GM21528 (cell line): Measurements from ENCODE around the gene LSM10.

Experiments used
- ATAC-seq: cut with Tn5 transposase; IDR thresholded peaks from one replicate; pipeline ENCODE4 v1.9.1; 2021; ENCODE audit warnings: mild to moderate bottlenecking, moderate library complexity; ENCODE audit not compliant: unreplicated experiment, low FRiP score

LSM10 gene

DNA sequence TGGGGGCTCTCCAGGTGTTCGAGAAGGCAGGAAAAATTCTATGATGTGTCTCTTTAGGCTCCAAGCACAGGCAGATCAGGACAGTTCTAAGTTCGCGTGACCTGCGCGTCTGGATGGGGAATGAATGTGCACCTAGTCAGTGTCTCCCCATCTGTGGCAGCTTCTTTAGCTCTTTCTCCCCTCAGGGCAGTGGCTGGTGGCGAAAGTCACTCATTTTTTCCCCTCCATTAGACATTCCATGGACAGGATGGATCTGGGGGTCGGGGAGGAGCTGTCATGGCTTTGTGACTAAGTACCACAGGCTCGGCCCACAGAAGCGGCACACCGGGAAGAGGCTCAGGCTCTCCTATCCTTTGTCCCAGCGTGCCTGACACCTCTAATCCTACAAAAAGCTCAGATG is 43.2 kb downstream of the LSM10 start:
- ATAC-seq, result no peak

DNA sequence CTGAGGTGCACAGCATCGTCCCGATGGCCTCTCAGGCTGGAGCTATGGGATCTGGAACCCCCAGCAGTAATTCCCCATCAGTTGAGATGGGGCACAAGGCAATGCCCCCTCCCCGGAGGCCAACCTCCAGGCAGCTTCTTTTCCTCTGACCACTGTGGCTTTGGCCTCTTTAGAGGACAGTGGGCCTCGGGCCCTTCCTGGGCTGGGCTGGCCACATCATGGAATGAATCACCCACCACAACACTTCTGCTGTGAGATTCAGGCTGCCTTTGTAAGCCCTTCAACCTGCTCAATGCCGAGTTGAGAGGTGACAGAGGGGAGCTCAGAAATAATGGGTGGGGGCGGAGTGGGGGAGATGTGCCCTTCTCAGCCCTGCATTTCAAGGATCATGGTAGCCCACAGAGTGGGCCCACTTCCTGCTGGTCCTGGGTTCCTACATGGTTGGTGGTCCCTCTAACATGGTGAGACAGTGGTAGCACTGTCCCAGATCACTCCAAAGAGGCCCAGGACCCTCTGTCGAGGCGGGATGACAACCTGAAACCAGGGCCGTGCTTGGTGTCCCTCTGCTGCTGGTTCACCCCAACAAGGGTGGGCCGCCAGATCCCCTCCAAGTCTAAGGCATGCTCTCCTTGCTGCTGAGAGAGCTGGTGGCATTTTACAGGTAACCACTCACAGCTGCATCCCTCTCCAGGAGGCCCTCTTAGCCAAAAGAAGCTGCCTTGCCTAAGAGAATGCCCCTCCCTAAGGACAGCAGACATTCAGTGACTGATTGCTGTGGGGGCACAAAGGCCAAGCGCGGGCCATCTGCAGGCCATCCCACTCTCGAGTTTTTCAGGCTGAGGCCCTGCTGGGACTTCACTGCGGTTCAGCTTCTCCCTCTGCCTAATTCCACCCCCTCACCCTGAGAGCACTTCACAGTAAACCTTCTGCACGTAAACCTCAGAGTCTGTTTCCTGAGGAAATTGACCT is 44.5 kb downstream of the LSM10 start:
- no peak for ATAC-seq

DNA sequence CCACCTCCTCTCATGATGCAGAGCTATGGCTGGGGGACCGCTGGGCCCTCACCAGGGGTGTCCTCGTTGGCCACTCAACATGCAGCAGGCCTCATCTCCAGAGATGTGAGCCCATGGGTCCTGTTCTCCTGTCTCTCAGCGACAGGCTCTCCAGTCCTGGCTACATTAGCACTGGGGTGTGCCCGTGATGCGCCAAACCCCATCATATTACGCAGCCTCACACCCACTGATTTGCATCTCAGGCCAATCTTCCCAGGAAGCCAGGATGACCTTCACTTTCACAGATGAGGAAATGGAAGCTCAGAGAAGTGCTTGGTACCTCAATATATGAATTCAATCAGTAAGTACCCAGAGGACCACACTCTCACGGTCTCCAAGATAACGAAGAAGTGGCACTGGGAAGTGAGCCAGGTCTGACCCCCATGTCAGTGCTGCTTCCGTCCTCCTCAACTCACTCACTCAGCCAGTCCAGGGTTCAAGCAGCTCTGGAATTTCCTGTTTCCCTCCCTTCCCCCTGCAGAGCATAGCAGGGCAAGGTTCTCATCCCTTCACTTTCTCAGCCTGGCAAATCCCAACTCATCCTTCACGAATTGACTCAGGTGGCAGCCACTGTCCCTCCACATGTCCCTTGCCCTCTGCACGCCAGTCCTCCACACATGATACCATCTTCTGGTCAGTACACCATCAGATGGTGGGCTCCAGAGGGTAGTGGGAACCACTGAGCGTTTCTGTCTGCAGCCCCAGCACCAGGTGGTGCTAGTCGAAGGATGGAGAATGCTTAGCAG is 45.4 kb downstream of the LSM10 start:
- no peak for ATAC-seq

DNA sequence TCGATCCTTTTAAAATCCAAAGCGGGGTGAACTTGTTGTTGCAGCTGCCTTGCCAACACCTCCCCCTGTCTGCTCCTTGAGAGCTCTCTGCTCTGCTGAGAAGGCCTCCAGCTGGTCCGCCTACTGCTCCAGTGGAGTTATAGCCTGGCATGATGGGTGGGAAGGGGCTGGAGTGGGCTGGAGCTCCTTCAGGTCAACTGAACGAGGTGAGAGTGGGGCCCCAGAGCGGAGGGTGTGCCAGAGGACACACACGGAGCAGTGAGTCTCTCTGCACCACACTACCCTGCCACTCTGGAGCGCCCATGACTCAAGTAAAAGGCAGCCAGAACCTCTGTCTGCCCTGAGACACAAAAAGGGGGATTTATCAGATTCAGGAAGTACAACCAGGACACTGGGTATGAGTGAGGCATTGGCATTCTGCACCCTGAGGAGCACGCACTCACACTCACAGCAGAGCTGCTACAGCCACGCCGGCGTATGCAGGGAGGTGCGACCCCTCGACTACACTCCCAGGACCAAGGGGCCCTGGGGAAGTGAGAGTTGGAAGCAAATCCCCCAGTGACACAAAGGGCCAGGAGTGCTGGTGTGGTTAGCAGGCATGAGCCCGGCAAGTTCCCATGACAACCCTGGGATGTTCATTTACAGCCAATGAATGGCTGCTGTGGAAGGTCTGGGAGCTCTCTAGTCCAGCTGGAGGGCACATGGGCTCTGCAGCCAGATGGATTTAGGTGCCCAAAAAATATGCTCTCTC is 46.3 kb downstream of the LSM10 start:
- no peak for ATAC-seq

DNA sequence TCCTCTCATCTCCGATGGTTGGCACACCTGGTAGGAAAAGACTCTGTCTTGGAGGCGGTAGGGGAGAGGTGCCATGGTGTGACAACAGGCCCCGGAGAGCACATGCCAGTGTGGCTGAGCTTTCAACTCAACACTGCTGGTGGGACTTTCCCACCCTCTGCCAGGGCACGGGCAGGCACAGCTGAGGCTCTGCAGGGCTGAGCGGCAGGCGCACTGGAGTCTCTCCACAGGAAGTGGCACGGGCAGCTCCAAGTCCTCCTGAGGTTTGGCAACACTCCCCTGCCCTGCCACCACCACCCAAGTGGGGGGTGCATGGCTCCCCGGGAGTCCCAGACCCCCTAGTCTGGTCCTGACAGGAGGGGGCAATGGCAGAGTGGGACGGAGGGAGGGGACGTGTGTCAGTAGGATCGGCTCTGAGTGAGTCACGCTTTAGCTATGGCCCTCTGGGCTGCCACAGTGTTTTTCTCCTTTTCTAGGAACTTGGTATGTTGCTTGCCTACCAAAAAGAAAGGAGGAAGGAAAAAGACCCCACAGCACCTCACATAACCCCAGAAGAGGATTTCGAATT is 47.0 kb downstream of the LSM10 start:
- ATAC-seq, result no peak

DNA sequence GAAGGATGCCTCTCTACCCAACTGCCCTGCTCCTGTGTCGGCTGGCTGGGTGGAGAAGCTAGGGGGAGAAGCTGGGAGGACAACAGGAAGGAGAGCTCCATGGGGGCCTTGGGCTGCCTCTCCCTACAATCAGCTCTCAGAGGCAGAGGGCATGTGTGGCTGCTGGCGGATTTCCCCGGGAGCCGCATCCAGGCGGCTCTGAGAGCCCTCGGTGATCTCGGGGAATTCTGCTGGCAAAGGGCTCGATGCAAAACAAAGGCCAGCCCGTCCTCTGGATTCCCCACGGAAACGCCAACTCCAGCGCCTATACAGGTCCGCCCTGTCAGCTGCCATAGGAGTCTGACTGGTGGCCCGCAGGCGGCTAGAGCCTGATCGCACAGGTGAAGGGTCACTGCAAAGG is 47.9 kb downstream of the LSM10 start:
- no peak for ATAC-seq

DNA sequence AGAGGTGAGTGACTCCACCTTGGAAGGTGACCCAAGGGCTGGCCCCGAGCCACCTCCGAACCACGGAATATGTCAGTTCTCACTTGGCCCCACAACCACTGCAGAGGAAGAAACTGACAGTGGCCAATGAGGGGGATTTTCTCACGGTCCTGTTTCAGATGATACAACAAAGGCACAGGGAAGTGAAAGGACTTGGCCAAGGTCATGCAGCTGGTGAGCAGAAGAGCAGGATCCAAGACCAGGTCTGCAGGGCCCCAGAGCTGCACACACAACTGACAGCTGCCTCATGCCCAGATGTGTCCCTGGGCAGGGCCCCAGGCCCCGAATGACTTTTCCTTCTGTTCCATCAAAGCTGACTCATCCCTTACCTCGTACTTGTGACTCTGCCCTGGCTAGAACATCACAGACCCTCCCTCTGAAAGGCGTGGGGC is 48.5 kb downstream of the LSM10 start:
- ATAC-seq, result no peak

DNA sequence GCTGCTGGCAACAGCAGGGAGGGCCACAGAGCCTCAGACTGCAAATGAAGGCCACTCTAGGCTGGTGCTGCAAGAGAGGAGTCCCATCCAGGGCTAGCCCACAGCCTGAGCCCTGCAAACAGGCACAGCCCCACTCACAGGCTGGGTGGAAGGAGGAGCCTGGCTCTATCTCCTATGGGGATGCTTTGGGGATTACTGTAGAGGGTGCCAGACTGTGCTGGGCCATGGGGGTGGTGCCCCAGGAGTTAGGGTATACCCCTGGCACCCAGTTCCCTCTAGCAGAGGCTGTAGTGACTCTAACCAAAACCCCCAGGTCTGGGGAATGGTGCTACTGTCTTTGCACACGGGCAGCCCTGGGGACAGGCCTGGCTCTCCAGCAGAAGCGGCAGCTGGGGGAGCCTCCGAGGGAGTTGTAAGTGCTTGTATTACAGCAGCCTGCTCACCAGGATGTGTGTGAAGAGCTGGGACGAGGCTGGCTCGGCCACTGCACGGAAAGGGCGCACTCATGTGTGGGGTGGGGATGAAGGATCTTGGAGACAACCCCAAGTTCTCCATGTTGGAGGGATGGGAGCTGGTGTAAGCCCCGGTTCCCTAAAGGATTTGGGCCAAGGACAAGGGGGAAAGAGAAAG is 50.9 kb downstream of the LSM10 start:
- ATAC-seq, result no peak

DNA sequence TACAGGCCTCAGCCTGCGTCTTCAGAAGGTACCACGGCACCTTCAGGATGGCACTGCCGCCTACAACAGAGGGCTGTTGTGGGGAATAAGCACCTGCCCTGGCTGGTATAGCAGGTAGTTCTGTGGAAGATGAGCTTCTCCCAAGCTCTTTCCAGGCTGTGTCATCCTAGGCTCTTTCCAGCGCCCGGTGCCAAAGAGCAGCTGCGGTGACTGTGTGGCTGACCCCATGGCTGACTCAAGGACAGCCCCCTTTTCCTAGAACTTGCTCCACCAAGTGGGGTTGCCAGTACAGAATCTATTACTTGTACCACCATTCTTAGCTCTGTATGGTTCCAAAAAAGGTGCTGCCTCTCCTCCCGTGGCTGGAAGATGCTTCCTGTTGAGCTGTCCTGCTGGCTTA is 52.4 kb downstream of the LSM10 start:
- ATAC-seq, result no peak

DNA sequence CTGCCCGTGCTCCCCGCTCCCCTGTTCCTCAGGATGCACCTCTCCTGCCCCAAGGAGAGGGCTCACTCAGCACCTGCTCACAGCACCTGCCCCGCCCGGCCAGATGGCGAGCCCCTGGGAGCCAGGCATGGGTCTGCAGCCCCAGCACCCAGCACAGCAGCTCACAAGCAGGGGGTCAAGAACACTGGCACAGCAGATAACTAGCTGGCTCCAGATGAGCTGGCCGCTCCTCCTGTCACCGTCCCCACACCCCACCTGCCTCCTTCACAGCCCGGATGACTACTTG is 53.4 kb downstream of the LSM10 start:
- ATAC-seq, result no peak

DNA sequence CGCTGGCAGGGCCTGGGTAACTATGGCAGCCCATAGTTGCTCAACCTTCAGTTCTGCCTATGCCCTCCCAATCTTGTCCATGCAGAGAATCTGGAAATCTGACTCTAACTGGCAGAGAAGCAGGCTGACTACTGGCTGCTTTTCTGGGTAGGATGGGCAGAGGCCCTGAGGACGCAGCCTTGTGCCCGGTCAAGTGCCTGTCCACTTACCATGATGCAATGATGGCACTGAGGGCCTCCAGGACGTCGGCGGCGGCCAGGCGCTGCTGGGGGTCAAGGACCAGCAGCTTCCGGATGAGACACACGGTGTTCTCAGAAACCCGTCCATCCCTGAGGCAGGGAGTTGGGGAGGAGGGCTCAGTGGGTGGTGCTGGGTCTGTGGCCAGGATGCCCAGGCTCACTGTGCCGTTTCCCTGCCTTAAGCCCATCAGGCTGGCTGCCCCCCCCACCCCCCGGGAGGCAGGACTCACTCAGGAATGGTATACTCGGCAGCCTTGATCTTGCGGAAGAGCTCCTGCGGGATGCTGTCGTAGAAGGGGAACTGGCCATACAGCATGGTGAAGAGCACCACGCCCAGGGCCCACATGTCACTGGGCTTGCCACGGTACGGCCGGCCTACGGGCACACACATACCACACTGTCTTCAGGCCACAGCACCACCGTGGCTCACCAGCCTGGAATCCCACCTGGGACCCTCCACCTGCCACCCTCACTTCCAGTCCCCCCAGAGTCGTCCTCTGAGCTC is 53.9 kb downstream of the LSM10 start:
- ATAC-seq, result no peak
